GM06990 (cell line): Measurements from ENCODE around the gene SLC11A1.

ENCODE experiments used
- DNase-seq: peaks from one replicate; pipeline ENCODE4 v3.0.0-alpha.2; 2011; ENCODE audit not compliant: insufficient read length; ENCODE audit errors: extremely low read depth
- H3K27me3 ChIP-seq: replicated peaks from 2 replicates; pipeline ENCODE4 v1.6.0; 2011; ENCODE audit warnings: low read length; ENCODE audit not compliant: control insufficient read depth, insufficient read depth
- H3K36me3 ChIP-seq: 2 replicates; pipeline ENCODE4 v1.5.1; 2011; ENCODE audit warnings: low read length; ENCODE audit not compliant: control insufficient read depth, insufficient read depth
- H3K4me3 ChIP-seq: replicated peaks from 2 replicates; pipeline ENCODE4 v1.5.1; 2011; ENCODE audit warnings: low read depth, mild to moderate bottlenecking, control low read depth, low read length
- TF ChIP-seq, protein P1 (sequence below): IDR thresholded peaks from 2 replicates; pipeline ENCODE4 v1.5.1; 2011; ENCODE audit warnings: low read length, control low read depth, mild to moderate bottlenecking, inconsistent platforms; ENCODE audit not compliant: insufficient read depth, poor library complexity, severe bottlenecking

The SLC11A1 gene

DNA sequence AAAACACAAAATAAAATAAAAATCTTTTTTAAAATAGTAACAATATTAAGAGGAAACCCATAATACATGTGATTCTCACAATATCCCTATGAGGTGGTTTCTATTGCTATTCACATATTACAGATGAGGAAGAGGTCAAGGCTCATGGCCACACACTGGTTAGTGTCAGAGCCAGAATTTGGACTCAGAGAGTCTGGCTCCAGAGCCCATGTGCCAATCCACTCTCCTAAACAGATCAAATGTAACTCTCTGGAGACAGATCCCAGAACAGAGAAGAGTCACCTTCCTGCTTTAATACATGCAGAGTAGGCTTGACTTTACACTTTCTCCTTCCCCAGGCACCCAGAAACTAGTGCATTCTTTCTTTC is 10.1 kb upstream of the SLC11A1 start:
- no peak for DNase-seq
- TF ChIP-seq, protein P1, sequence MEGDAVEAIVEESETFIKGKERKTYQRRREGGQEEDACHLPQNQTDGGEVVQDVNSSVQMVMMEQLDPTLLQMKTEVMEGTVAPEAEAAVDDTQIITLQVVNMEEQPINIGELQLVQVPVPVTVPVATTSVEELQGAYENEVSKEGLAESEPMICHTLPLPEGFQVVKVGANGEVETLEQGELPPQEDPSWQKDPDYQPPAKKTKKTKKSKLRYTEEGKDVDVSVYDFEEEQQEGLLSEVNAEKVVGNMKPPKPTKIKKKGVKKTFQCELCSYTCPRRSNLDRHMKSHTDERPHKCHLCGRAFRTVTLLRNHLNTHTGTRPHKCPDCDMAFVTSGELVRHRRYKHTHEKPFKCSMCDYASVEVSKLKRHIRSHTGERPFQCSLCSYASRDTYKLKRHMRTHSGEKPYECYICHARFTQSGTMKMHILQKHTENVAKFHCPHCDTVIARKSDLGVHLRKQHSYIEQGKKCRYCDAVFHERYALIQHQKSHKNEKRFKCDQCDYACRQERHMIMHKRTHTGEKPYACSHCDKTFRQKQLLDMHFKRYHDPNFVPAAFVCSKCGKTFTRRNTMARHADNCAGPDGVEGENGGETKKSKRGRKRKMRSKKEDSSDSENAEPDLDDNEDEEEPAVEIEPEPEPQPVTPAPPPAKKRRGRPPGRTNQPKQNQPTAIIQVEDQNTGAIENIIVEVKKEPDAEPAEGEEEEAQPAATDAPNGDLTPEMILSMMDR: no peak
- H3K4me3 ChIP-seq: no peak overlapping the region
- no peaks in the 10 kb centered on the region for H3K27me3 ChIP-seq
- no peaks in the 10 kb centered on the region for H3K36me3 ChIP-seq

DNA sequence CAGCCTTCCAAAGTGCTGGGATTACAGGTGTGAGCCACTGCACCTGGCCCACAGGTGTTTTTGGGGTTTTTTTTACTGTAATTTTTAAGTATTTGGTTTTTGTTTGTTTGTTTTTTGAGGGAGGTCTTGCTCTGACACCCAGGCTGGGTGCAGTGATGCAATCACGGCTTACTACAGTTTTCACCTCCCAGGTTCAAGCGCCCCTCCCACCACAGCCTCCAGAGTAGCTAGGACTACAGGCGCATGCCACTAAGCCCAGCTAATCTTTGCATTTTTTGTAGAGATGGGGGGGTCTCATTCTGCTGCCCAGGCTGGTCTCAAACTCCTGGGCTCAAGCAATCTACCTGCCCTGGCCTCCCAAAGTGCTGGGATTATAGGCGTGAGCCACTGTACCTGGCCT is 7.3 kb upstream of the SLC11A1 start:
- TF ChIP-seq, protein P1: no peak
- H3K4me3 ChIP-seq: no peak overlapping the region
- H3K27me3 ChIP-seq: no peaks in the 10 kb centered on the region
- no peaks in the 10 kb centered on the region for H3K36me3 ChIP-seq
- no peak for DNase-seq

DNA sequence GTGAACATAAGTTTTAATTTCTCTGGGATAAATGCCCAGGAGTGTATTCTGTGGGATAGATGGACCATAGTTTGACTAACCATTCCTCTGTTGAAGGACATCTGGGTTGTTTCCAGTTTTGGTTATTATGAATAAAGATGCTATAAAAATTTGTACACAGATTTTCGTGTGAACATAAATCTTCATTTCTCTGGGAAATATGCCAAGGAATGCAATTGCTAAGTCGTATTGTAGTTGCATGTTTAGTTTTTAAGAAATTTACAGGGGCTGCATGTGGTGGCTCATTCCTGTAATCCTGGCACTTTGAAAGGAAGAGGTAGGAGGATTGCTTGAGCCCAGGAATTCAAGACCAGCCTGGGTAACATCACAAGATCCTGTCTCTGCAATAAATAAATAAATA is 6.9 kb upstream of the SLC11A1 start:
- TF ChIP-seq, protein P1: no peak
- no peaks in the 10 kb centered on the region for H3K27me3 ChIP-seq
- DNase-seq: no peak
- H3K36me3 ChIP-seq: no peaks in the 10 kb centered on the region
- no peak overlapping the region for H3K4me3 ChIP-seq

DNA sequence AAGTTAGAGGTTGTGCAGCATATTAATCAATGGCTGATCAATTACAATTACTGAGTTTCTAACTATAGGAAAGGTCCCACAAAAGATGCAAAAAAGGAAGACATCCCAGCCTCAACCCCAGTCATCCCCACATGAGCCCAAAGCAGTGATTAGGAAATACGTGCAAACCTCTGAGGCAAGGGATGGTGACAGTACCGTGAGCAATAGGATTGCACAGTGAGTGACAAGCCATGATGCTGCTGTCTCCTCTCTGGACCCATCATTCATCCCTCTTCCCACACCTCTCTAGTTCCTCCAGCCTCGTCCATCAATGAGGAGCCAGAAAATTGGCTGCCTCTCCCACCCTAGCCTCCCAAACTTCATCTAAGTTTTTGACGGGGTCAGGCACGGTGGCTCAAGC is 4.0 kb upstream of the SLC11A1 start:
- Histone ChIP-seq H3K4me3 (no peak overlapping the region), H3K27me3 (no peaks in the 10 kb centered on the region), H3K36me3 (no peaks in the 10 kb centered on the region)
- DNase-seq: no peak
- TF ChIP-seq, protein P1: no peak

DNA sequence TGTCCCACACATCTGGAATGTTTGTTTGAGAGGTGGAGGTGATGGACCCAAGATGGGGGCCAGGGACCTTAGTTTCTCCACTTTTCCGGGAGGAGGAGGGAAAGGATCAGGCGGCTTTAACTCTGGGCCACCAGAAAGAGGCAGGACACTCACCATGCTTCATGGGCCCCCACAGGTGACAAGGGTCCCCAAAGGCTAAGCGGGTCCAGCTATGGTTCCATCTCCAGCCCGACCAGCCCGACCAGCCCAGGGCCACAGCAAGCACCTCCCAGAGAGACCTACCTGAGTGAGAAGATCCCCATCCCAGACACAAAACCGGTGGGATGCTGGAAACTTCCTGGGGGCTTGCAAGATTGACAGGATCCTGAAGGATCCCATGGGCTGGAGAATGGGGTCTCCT is 712 bp downstream of the SLC11A1 start:
- no peaks in the 10 kb centered on the region for H3K36me3 ChIP-seq
- H3K27me3 ChIP-seq: no peaks in the 10 kb centered on the region
- H3K4me3 ChIP-seq: no peak overlapping the region
- no peak for DNase-seq
- TF ChIP-seq, protein P1: no peak

DNA sequence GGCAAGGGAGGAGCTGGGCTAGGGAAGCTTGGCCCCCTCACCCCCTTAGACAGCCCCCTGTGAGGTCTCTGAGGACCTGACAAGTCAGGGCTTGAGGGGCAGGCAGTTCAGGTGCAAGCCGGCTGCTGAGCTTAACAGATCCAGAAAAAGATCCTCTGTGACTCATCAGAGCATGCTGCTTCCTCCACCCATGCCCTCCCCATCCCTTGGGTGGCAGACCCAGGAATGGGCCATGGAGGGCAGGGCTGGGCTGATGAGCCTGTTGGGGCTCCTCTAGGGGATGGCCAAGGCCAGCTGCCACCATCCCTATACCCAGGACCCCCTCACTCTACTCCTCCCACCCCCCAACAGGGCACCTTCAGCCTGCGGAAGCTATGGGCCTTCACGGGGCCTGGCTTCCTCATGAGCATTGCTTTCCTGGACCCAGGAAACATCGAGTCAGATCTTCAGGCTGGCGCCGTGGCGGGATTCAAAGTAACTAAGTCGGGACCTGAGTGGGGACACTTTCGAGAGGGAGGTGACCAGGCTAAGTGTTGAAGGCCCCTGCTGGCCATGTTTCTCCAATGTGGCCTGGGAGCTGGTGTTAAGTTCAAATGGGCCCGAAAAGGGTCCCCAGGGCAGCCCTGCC is 1.9 kb downstream of the SLC11A1 start:
- DNase-seq: no peak
- Histone ChIP-seq H3K36me3 (no peaks in the 10 kb centered on the region), H3K4me3 (no peak overlapping the region), H3K27me3 (no peaks in the 10 kb centered on the region)
- TF ChIP-seq, protein P1: no peak
